Measurements from ENCODE around the gene EXOC2. TPM values are rescaled to one million over a fixed set of nuclear protein-coding genes. Genes with fewer than 3 reads are reported as not detected.

Gene EXOC2
- total RNA-seq, 3 donors from 2014 or later = 19.7 to 37.3 (median 26.5) TPM

DNA sequence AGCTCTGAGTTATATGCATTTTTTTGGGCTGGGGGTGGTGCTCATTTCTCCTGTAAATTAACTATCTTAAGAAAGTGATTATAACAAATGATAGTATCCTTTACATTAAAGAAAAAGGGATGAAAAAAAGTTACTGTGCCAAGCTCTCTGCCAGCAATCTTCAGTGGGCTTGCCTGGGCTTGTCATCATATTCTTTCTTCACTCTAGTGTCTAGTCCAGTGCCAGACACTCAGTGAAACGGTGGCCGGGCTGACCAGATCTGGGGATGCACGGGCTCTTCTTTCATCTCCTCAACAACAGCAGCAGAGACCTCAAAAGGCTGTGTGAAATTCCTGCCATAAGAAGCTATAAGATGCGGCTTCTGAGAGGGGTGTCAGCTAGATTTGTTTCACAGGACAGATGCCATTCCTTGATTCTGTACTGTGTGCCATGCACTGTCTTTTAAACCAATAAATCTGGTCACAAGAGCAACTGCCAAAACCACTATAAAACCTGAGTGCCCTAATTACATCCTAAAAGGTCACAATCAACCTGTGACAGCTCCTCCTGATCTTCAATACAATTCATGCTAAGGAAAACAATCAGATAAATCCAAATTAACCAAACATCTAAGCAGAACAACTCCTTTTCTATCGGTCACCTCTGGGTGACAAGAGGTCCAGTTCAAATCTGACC, 12.1 kb downstream of the EXOC2 start:
- H3K4me3 ChIP-seq = no peak overlapping the region
- intact Hi-C loops (cut with DNase I; ENCODE audit: low total_unique reads) = no loop called here
- no peak for DNase-seq (ENCODE audit: low spot score in 2 of 2)
- TF ChIP-seq POLR2A (IDR thresholded peaks at IDR 0.05) (no peak), POLR2AphosphoS5 (IDR thresholded peaks at IDR 0.05) (no peak), CTCF (IDR thresholded peaks at IDR 0.05) (no peak)
- H3K36me3 ChIP-seq = no peaks in the 10 kb centered on the region
- no peaks in the 10 kb centered on the region for H3K27me3 ChIP-seq
- no peaks in the 10 kb centered on the region for H3K9me3 ChIP-seq
- no peak overlapping the region for H3K27ac ChIP-seq
- no peaks in the 10 kb centered on the region for H3K4me1 ChIP-seq

- Histone ChIP-seq H3K36me3 (no peaks in the 10 kb centered on the region), H3K27me3 (no peaks in the 10 kb centered on the region), H3K4me3 (no peak overlapping the region), H3K9me3 (no peaks in the 10 kb centered on the region), H3K27ac (no peak overlapping the region), H3K4me1 (no peaks in the 10 kb centered on the region)
- TF ChIP-seq CTCF (IDR thresholded peaks at IDR 0.05) (no peak), POLR2A (IDR thresholded peaks at IDR 0.05) (no peak), POLR2AphosphoS5 (IDR thresholded peaks at IDR 0.05) (no peak)
- DNase-seq (ENCODE audit: low spot score in 2 of 2) = no peak
- intact Hi-C loops (cut with DNase I; ENCODE audit: low total_unique reads) = no loop called here
These were observed 12.7 kb downstream of the EXOC2 start for GRCh38 chr6:680251-680650.

GRCh38 chr6:679282-679681, 13.7 kb downstream of the EXOC2 start:
- intact Hi-C loops (cut with DNase I; ENCODE audit: low total_unique reads) = no loop called here
- Histone ChIP-seq H3K4me3 (no peak overlapping the region), H3K4me1 (no peaks in the 10 kb centered on the region), H3K36me3 (no peaks in the 10 kb centered on the region), H3K9me3 (no peaks in the 10 kb centered on the region), H3K27ac (no peak overlapping the region), H3K27me3 (no peaks in the 10 kb centered on the region)
- DNase-seq (ENCODE audit: low spot score in 2 of 2) = no peak
- no peak for TF ChIP-seq POLR2A (IDR thresholded peaks at IDR 0.05)

DNA sequence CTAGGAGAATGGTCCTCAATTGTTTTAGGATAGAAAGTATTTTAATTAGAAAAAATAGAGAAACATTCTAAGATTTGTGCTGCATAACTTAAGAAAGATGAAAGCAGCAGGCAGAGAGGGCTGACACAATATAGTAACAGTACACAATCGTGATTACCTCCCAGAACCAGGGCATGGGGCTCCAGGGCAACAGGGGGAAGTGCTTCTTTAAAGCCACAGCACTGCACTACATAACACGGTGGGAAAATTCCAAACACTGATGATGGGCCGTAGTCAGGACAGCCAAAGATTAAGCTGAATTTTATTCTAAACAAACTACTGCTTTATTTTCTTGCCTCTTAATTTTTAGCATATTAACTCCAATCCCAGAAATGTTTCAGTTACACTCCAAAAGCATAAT, 14.4 kb downstream of the EXOC2 start:
- H3K27me3 ChIP-seq = no peaks in the 10 kb centered on the region
- DNase-seq (ENCODE audit: low spot score in 2 of 2) = no peak
- TF ChIP-seq POLR2A (IDR thresholded peaks at IDR 0.05) (no peak), CTCF (IDR thresholded peaks at IDR 0.05) (no peak), POLR2AphosphoS5 (IDR thresholded peaks at IDR 0.05) (no peak)
- H3K27ac ChIP-seq = no peak overlapping the region
- H3K4me3 ChIP-seq = no peak overlapping the region
- no peaks in the 10 kb centered on the region for H3K4me1 ChIP-seq
- intact Hi-C loops (cut with DNase I; ENCODE audit: low total_unique reads) = no loop called here
- no peaks in the 10 kb centered on the region for H3K9me3 ChIP-seq
- H3K36me3 ChIP-seq = no peaks in the 10 kb centered on the region

DNA sequence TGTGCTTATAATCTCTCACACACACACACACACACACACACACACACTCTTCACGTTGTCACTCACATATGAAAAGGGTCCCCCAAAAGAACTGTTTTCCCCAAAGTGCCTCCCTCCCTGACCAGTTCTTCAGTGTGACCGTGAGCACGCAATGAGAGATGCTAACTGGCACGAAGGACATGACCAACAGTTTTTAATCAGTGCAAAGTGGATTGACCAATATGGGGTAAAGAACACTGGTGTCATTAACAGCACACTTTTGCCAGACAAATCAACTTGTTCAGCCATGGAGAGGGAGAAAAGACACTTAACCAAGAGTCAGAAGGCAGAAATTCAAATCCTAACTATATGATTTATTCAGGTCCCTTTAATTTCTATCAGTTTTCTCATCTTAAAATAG, 15.0 kb downstream of the EXOC2 start:
- H3K4me3 ChIP-seq = no peak overlapping the region
- TF ChIP-seq POLR2A (IDR thresholded peaks at IDR 0.05) (no peak), CTCF (IDR thresholded peaks at IDR 0.05) (no peak), POLR2AphosphoS5 (IDR thresholded peaks at IDR 0.05) (no peak)
- no peak for DNase-seq (ENCODE audit: low spot score in 2 of 2)
- intact Hi-C loops (cut with DNase I; ENCODE audit: low total_unique reads) = no loop called here
- H3K9me3 ChIP-seq = no peaks in the 10 kb centered on the region
- H3K4me1 ChIP-seq = no peaks in the 10 kb centered on the region
- no peaks in the 10 kb centered on the region for H3K36me3 ChIP-seq
- H3K27ac ChIP-seq = no peak overlapping the region
- no peaks in the 10 kb centered on the region for H3K27me3 ChIP-seq

- Histone ChIP-seq H3K9me3 (no peaks in the 10 kb centered on the region), H3K27me3 (no peaks in the 10 kb centered on the region), H3K4me3 (no peak overlapping the region), H3K4me1 (no peaks in the 10 kb centered on the region), H3K36me3 (no peaks in the 10 kb centered on the region), H3K27ac (no peak overlapping the region)
- TF ChIP-seq POLR2A (IDR thresholded peaks at IDR 0.05) (no peak), CTCF (IDR thresholded peaks at IDR 0.05) (no peak)
- DNase-seq (ENCODE audit: low spot score in 2 of 2) = no peak
- intact Hi-C loops (cut with DNase I; ENCODE audit: low total_unique reads) = no loop called here
These were observed 18.0 kb downstream of the EXOC2 start for GRCh38 chr6:674956-675355.

Measured in breast epithelium (tissue), 4 donors.